Measurements from ENCODE around the gene ZBTB21.

- TF ChIP-seq CTCF (conservative IDR thresholded peaks at IDR 0.05; ENCODE audit: low read depth in 2 of 2) (no peak), POLR2AphosphoS5 (IDR thresholded peaks at IDR 0.05; ENCODE audit: low read depth) (no peak), ZNF331 (CRISPR knock-in tag; IDR thresholded peaks at IDR 0.05; ENCODE audit: low read depth) (no peak), REST (IDR thresholded peaks at IDR 0.05; ENCODE audit: unreplicated experiment) (no peak)
These were observed 30.3 kb downstream of the ZBTB21 start for GRCh38 chr21:41979751-41980369.
